ENCODE data around the gene PICK1.

DNA sequence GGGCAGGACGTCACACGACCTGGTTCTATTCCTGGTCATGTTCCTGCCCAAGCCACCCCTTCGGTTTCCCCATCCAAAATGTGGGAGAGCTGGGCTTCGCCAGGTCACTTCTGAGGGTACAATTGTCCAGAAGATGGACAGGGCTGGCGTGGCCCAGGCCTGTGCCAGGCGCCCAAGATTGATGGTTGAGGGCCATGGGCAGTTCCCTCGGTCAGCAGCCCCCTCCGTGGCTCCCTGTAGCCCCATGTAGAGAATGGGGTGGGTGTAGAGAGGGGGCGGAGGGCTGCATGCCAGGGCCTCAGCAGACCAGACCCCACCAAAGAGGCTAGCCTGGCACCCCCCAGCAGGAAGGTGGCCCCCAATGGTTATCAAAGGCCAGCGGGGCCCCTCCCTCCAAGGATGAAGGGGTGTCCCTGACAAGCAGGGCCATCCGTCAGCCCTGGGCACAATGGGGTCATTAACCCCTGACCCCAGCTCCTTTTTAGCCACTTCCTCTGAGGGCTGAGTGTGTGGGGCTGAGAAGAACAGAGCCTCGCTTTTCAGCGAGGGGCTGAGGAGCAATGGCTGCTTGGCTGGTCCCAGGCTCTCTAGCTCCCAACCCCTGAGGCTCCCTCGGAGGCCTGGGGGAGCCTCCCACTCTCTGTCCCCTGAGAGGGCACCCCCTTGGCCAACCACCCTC is 11.0 kb upstream of the PICK1 start:
- TF ChIP-seq, protein P1, sequence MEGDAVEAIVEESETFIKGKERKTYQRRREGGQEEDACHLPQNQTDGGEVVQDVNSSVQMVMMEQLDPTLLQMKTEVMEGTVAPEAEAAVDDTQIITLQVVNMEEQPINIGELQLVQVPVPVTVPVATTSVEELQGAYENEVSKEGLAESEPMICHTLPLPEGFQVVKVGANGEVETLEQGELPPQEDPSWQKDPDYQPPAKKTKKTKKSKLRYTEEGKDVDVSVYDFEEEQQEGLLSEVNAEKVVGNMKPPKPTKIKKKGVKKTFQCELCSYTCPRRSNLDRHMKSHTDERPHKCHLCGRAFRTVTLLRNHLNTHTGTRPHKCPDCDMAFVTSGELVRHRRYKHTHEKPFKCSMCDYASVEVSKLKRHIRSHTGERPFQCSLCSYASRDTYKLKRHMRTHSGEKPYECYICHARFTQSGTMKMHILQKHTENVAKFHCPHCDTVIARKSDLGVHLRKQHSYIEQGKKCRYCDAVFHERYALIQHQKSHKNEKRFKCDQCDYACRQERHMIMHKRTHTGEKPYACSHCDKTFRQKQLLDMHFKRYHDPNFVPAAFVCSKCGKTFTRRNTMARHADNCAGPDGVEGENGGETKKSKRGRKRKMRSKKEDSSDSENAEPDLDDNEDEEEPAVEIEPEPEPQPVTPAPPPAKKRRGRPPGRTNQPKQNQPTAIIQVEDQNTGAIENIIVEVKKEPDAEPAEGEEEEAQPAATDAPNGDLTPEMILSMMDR (IDR thresholded peaks at IDR 0.05) = no peak
- TF ChIP-seq POLR2A (IDR thresholded peaks at IDR 0.05) = no peak

Measured in thyroid gland (tissue), 4 donors.